PC-3 (cell line): ENCODE results near the gene DNAJC10. TPM values are rescaled to one million over a fixed set of nuclear protein-coding genes. Genes with fewer than 3 reads are reported as not detected.

ENCODE experiments used
- ATAC-seq: fragments of 200-7000 bp; cut with Tn5 transposase; 2 replicates; pipeline ENCODE4 v1.9.1; 2020; ENCODE audit warnings: mild to moderate bottlenecking, moderate library complexity
- BruUV-seq: library from RNA; stranded (reverse); fragments of 400-500 nt; replicated peaks from 2 replicates; lab custom pipeline; 2021; lab: Mats Ljungman, UMichigan
- CTCF ChIA-PET: fragments of 300-600 bp; sonication (Branson Sonifier 250); formaldehyde crosslinking; loops from one replicate; lab custom pipeline; 2022; ENCODE audit warnings: antibody characterized with exemption; lab: Charles Lee
- POLR2A ChIA-PET: fragments of 300-600 bp; sonication (Branson Sonifier 250); formaldehyde crosslinking; loops from one replicate; lab custom pipeline; 2022; ENCODE audit warnings: antibody characterized with exemption; ENCODE audit not compliant: unreplicated experiment; lab: Charles Lee
- DNase-seq: peaks from one replicate; pipeline ENCODE4 v3.0.0-alpha.2; 2015
- H2AFZ ChIP-seq: fragments of 300-600 bp; sonication (generic); 2 replicates; pipeline ENCODE4 v1.6.0; 2016; ENCODE audit warnings: antibody characterized with exemption, low read length
- H3F3A ChIP-seq: fragments of 300-600 bp; sonication (generic); one replicate; pipeline ENCODE4 v1.6.0; 2017; ENCODE audit warnings: antibody characterized with exemption, low read length, control low read depth, mild to moderate bottlenecking; ENCODE audit not compliant: unreplicated experiment
- H3K27ac ChIP-seq: fragments of 300-600 bp; sonication (generic); 2 replicates; pipeline ENCODE4 v1.5.1; 2016; ENCODE audit warnings: mild to moderate bottlenecking, low read length
- H3K27me3 ChIP-seq: fragments of 300-600 bp; sonication (generic); 2 replicates; pipeline ENCODE4 v1.6.1; 2016; ENCODE audit warnings: low read length, mixed read lengths
- H3K36me3 ChIP-seq: fragments of 300-600 bp; sonication (generic); 2 replicates; pipeline ENCODE4 v1.6.1; 2016; ENCODE audit warnings: low read depth, mixed run types, low read length, mixed read lengths
- H3K4me1 ChIP-seq: fragments of 300-600 bp; sonication (generic); 2 replicates; pipeline ENCODE4 v1.5.1; 2016; ENCODE audit warnings: low read length; ENCODE audit not compliant: insufficient read depth
- H3K4me2 ChIP-seq: fragments of 300-600 bp; sonication (generic); 2 replicates; pipeline ENCODE4 v1.6.0; 2016; ENCODE audit warnings: low read length
- H3K4me3 ChIP-seq: fragments of 300-600 bp; sonication (generic); 2 replicates; pipeline ENCODE4 v1.5.1; 2016; ENCODE audit warnings: mild to moderate bottlenecking, low read length, mixed read lengths
- H3K79me2 ChIP-seq: fragments of 300-600 bp; sonication (generic); 2 replicates; pipeline ENCODE4 v1.6.1; 2017; ENCODE audit warnings: low read length, mixed read lengths
- H3K9ac ChIP-seq: fragments of 300-600 bp; sonication (generic); 2 replicates; pipeline ENCODE4 v1.6.0; 2016; ENCODE audit warnings: mild to moderate bottlenecking, low read length
- H3K9me2 ChIP-seq: fragments of 300-600 bp; sonication (generic); replicated peaks from 2 replicates; pipeline ENCODE4 v1.6.1; 2016; ENCODE audit warnings: mixed run types, low read length, mixed read lengths
- H3K9me3 ChIP-seq: fragments of 300-600 bp; sonication (generic); 2 replicates; pipeline ENCODE4 v1.6.1; 2016; ENCODE audit warnings: low read length, mixed read lengths
- H4K20me1 ChIP-seq: fragments of 300-600 bp; sonication (generic); 2 replicates; pipeline ENCODE4 v1.6.1; 2016; ENCODE audit warnings: low read length, mixed read lengths
- CTCF ChIP-seq: fragments of 300-600 bp; sonication (generic); conservative IDR thresholded peaks from 2 replicates; pipeline ENCODE4 v1.5.1; 2017; ENCODE audit warnings: antibody characterized with exemption, low read depth, mild to moderate bottlenecking, low read length
- EZH2 ChIP-seq: fragments of 300-600 bp; sonication (generic); IDR thresholded peaks from one replicate; pipeline ENCODE4 v1.6.1; 2017; ENCODE audit warnings: antibody characterized with exemption, mild to moderate bottlenecking, low read length; ENCODE audit not compliant: unreplicated experiment
- EZH2phosphoT487 ChIP-seq: fragments of 300-600 bp; sonication (generic); IDR thresholded peaks from 2 replicates; pipeline ENCODE4 v1.6.1; 2018; ENCODE audit warnings: mild to moderate bottlenecking, antibody characterized with exemption, low read length, borderline replicate concordance
- intact Hi-C: fragments of 100-400 bp; cut with micrococcal nuclease; formaldehyde crosslinking; loops from 2 replicates; pipeline ENCODE4 v1.9.0; 2023
- total RNA-seq: library from RNA; depleted of rRNA; stranded (reverse); fragments of >200 nt; gene quantifications from 2 replicates; pipeline ENCODE4 v1.2.3, GENCODE V29; 2014

The DNAJC10 gene
- total RNA-seq, 1 experiment from 2014 or later: 62.9 TPM

- BruUV-seq: no TSS peak
- no peaks in the 10 kb centered on the region for H3K79me2 ChIP-seq
- no peaks in the 10 kb centered on the region for H3K36me3 ChIP-seq
- no peaks in the 10 kb centered on the region for H3F3A ChIP-seq
- intact Hi-C loops: no loop called here
- no peaks in the 10 kb centered on the region for H3K4me1 ChIP-seq
- no peak overlapping the region for H3K9ac ChIP-seq
- ChIA-PET CTCF (no interaction called here), POLR2A (no interaction called here)
- no peak overlapping the region for H3K27ac ChIP-seq
- H3K9me3 ChIP-seq: no peaks in the 10 kb centered on the region
- H2AFZ ChIP-seq: no peak overlapping the region
- no peak overlapping the region for H3K4me2 ChIP-seq
- DNase-seq (no peak), ATAC-seq (no peak)
- H3K27me3 ChIP-seq: peaks cover 25% of the 10 kb centered on the region
- H4K20me1 ChIP-seq: no peaks in the 10 kb centered on the region
- H3K4me3 ChIP-seq: no peak overlapping the region
- H3K9me2 ChIP-seq: no peaks in the 10 kb centered on the region
- TF ChIP-seq EZH2 (no peak), EZH2phosphoT487 (no peak), CTCF (no peak)
These were observed 100.8 kb downstream of the DNAJC10 start for GRCh38 chr2:182816866-182817265.

- ATAC-seq (no peak), DNase-seq (no peak)
- POLR2A ChIA-PET: no interaction called here
- H3K9me3 ChIP-seq: no peaks in the 10 kb centered on the region
- no peaks in the 10 kb centered on the region for H4K20me1 ChIP-seq
- no peak overlapping the region for H3K9ac ChIP-seq
- H3K4me3 ChIP-seq: no peak overlapping the region
- no peaks in the 10 kb centered on the region for H3K4me1 ChIP-seq
- peaks cover 24% of the 10 kb centered on the region for H3K27me3 ChIP-seq
- no peaks in the 10 kb centered on the region for H3K9me2 ChIP-seq
- H3K36me3 ChIP-seq: no peaks in the 10 kb centered on the region
- H3K4me2 ChIP-seq: no peak overlapping the region
- no peak overlapping the region for H2AFZ ChIP-seq
- CTCF ChIA-PET: no interaction called here
- intact Hi-C loops: no loop called here
- TF ChIP-seq CTCF (no peak), EZH2phosphoT487 (no peak), EZH2 (no peak)
- no TSS peak for BruUV-seq
- H3K27ac ChIP-seq: no peak overlapping the region
- no peaks in the 10 kb centered on the region for H3F3A ChIP-seq
- H3K79me2 ChIP-seq: no peaks in the 10 kb centered on the region
These were observed 101.5 kb downstream of the DNAJC10 start for GRCh38 chr2:182817558-182817957.

- no peaks in the 10 kb centered on the region for H3K9me3 ChIP-seq
- intact Hi-C loops: no loop called here
- no peak overlapping the region for H3K4me2 ChIP-seq
- DNase-seq (no peak), ATAC-seq (no peak)
- H3K4me3 ChIP-seq: no peak overlapping the region
- H3K27ac ChIP-seq: no peak overlapping the region
- H2AFZ ChIP-seq: no peak overlapping the region
- TF ChIP-seq EZH2 (no peak), CTCF (no peak), EZH2phosphoT487 (no peak)
- no peaks in the 10 kb centered on the region for H3F3A ChIP-seq
- no TSS peak for BruUV-seq
- H3K4me1 ChIP-seq: no peaks in the 10 kb centered on the region
- no peaks in the 10 kb centered on the region for H3K36me3 ChIP-seq
- no peaks in the 10 kb centered on the region for H3K9me2 ChIP-seq
- no peak overlapping the region for H3K9ac ChIP-seq
- H4K20me1 ChIP-seq: no peaks in the 10 kb centered on the region
- H3K79me2 ChIP-seq: no peaks in the 10 kb centered on the region
- peaks cover 18% of the 10 kb centered on the region for H3K27me3 ChIP-seq
- ChIA-PET POLR2A (no interaction called here), CTCF (no interaction called here)
These were observed 102.4 kb downstream of the DNAJC10 start for GRCh38 chr2:182818501-182818900.
